ENCODE results near the gene PLXNA3.

Gene PLXNA3

DNA sequence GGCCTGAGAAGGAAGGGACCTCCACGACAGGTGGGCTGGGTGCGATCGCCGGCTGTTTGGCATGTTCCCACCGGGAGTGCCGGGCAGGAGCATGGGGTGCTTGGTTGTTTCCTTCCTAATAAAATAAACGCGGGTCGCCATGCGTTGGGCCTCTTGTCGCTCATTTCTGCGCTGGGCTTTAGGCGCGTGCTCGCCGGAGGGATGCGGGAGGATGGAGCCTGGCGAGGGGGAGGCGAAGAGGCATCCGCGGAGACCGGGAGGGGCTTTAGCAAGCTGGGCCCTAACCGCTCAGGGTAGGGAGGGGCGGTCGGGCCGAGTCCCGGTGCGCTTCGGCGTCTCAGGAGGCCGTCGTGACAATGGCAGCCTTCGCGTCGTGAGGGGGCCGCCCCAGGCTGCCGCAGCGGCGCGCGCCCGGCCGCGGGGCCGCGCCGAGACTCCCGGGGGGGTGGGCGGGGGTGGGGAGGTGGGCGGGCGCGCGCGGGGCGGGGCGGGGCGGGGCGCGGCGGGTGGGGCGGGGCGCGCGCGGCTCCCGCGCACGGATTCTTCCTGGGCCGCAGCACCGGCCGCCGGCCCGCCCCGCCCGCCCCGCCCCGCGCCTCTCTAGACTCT, 21.6 kb upstream of the PLXNA3 start:
- DNase-seq = peak; percentile 67 to 73 (median 70)

DNA sequence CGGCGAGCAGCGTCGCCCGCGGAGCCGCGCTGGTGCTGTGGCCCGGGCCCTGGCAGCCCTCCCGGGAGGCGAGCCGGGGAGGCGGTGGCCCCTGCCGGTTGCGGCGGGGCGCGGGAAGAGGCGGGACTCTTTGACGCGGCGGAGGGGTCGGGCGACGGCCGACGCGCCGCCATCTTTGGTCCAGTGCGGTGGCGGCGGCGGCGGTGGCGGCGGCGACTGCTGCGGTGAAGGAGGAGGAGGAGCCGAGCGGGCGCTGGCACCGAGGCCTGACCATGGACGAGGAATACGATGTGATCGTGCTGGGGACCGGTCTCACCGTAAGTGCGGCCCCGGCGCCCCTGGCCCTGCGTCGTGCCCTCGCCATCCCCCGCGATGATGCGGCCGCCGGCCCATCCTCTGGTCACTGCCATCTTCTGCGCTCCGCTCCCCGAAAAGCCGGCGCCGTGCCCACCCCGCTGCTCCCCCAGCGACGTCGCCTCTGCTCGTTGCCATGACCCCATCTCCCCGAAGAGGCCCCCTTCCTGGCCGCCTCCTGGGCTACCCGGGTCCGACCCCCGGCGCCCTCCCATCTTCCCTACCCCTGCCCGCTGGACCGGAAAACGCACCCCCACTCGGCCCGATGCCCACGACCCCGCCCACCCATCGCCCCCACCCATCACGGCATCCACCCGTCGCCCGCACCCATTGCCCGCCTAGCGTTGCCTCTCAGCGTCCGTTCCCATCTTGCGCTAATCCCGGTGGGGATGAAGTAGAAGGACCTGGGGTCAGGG, 20.9 kb upstream of the PLXNA3 start, which contains the start of gene GDI1:
GDI1 (plus strand) TSS at position 172 of the 770 bp plus-strand sequence; CDS start at position 273, 101 bp downstream.
- peak; percentile 73 to 84 (median 73) for DNase-seq

- peak in 2 of 3 experiments; percentile 36 to 50 for DNase-seq
Measured at GRCh38 chrX:154437971-154438893, 19.8 kb upstream of the PLXNA3 start.

- no peak for DNase-seq
Measured at GRCh38 chrX:154439841-154440240, 18.2 kb upstream of the PLXNA3 start.

- DNase-seq = no peak
Measured at GRCh38 chrX:154440623-154441357, 17.3 kb upstream of the PLXNA3 start.

GRCh38 chrX:154441564-154441963, 16.5 kb upstream of the PLXNA3 start:
- DNase-seq = no peak

DNA sequence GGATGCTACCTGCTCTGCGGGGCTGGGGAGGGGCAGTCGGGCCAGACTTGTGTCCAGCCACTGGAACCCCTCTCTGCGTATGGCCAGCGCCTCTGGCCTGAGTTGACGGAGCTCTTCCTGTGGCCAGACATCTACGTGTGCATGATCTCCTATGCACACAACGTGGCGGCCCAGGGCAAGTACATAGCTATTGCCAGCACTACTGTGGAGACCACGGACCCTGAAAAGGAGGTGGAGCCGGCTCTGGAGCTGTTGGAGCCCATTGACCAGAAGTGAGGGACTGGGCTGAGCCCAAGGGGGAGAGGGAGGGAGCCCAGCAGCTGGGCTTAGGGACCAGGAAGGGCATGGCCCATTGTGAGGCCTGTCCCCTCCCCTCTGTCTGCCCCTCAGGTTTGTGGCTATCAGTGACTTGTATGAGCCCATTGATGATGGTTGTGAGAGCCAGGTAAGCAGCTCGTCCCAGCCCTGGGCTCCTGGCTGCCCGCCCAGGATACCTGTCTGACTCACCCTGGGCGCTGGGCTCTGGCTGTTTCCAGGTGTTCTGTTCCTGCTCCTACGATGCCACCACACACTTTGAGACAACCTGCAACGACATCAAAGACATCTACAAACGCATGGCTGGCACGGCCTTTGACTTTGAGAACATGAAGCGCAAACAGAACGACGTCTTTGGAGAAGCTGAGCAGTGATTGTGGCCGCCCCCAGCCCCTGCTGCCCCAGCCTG, 15.9 kb upstream of the PLXNA3 start:
- DNase-seq = no peak

- DNase-seq = peak; percentile 11 to 54 (median 37)
Measured at GRCh38 chrX:154443479-154443910, 14.6 kb upstream of the PLXNA3 start.

GRCh38 chrX:154443992-154444754, 13.9 kb upstream of the PLXNA3 start, which contains the start of gene FAM50A:
FAM50A (plus strand) TSS chrX:154444141; CDS start chrX:154444236, 95 bp downstream.
- DNase-seq = peak; percentile 74 to 83 (median 78)

GRCh38 chrX:154444755-154445246, 13.3 kb upstream of the PLXNA3 start:
- DNase-seq = no peak

DNA sequence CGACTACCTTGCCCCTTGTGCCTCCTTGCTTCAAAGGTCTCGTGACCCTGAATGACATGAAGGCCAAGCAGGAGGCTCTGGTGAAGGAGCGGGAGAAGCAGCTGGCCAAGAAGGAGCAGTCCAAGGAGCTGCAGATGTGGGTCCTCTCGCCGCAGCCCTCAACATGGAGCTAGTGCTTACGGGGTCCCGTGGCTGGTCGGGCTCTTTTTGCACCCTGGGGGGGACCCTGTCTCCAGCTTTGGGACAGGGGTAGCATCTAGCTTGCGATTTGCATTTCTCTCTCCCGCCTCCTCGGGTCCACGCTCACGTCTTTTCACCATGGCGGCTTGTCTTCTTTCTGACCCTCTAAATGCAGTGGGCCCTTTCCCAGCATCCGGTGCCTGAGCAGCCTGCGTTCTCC, 12.3 kb upstream of the PLXNA3 start:
- DNase-seq = no peak

- no peak for DNase-seq
Measured at GRCh38 chrX:154446430-154446829, 11.7 kb upstream of the PLXNA3 start.

- DNase-seq = no peak
Measured at GRCh38 chrX:154448484-154448883, 9.6 kb upstream of the PLXNA3 start.

DNA sequence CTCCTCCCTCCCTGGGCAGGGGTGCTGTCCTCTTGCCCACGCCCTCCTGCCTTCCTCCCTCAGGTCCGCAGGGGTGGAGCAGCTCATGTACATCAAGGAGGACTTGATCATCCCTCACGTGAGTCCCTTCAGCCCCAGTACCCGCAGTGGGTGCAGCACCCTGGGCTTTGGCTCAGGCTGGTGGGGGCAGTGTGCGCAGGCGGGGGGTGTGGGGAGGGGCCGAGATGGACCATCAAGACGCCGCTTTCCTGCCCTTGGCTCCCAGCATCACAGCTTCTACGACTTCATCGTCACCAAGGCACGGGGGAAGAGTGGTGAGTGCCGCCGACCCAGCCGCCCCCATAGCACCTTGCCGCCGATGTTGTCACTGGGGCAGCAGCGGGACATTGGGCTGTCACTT, 8.5 kb upstream of the PLXNA3 start:
- DNase-seq = no peak

DNA sequence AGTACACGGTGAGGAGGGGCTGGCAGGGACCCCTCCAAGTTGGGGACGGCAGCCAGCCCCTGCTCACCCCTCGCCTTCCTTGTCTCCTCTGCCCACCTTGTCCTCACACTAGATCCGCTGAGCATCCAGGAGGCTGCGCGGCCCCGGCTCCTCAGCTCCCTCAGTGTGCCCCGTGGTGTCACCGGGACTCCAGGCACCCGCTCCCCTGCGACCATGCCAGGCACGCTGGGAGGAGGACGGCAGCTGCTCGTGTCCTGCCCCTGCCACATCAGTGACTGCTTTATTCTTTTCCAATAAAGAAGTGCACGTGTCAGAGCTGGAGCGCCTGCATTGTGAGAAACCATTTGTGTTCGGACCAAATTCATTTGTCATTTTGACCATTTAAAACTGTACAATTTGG, 7.8 kb upstream of the PLXNA3 start:
- DNase-seq = no peak

DNA sequence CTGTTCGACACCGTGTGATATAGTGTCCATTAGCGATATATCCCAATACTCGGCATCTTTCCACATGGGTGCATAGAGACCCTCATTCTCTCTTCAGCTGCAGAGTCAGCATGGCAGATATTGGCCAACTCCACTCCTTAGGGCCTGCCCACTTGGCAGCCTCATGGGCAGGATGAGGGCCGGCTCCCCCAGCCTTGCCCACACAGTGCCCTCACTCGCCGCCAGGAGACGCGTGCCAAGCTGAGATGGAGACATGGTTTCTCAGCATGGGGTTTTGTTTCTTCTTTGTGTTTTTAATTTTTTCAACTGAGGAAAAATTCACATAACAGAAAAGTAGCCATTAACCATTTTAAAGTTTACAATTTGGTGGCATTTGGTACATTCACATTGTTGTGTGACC, 5.3 kb upstream of the PLXNA3 start:
- DNase-seq = no peak

GRCh38 chrX:154457491-154458115, 478 bp upstream of the PLXNA3 start:
- DNase-seq = peak; percentile 66 to 79 (median 72)

- peak; percentile 18 to 53 (median 52) for DNase-seq
Measured at GRCh38 chrX:154458954-154459778, 1.1 kb downstream of the PLXNA3 start.

- DNase-seq = no peak
Measured at GRCh38 chrX:154459832-154460231, 1.8 kb downstream of the PLXNA3 start.
